B cell (primary cell): ENCODE results near the gene DHDH. TPM values are rescaled to one million over a fixed set of nuclear protein-coding genes. Genes with fewer than 3 reads are reported as not detected.

Source experiments
- ATAC-seq: fragments of 200-7000 bp; cut with Tn5 transposase; one replicate; pipeline ENCODE4 v1.10.0; 2021; ENCODE audit warnings: low read depth, mild to moderate bottlenecking, moderate number of reproducible peaks, moderate library complexity
- CTCF ChIA-PET: fragments of 350-600 bp; sonication (Branson Sonifier 250); formaldehyde crosslinking; loops from one replicate; lab custom pipeline; 2021; ENCODE audit warnings: antibody characterized with exemption, inconsistent platforms; lab: Charles Lee
- POLR2A ChIA-PET: fragments of 350-600 bp; sonication (Branson Sonifier 250); formaldehyde crosslinking; loops from one replicate; lab custom pipeline; 2021; ENCODE audit warnings: antibody characterized with exemption; lab: Charles Lee
- DNase-seq: peaks from one replicate; pipeline ENCODE4 v3.0.0; 2013
- H2AFZ ChIP-seq: 2 replicates; pipeline ENCODE4 v1.6.1; 2012; ENCODE audit warnings: mild to moderate bottlenecking, low read depth, low read length; ENCODE audit not compliant: insufficient read depth, poor library complexity, severe bottlenecking
- H3K27ac ChIP-seq, 2 donors: 1 replicate in 1 of 2; 2 replicates in 1 of 2; pipeline ENCODE4 v1.5.1; 2012 to 2013; ENCODE audit warnings: low read length in 2 of 2, mild to moderate bottlenecking in 2 of 2, moderate library complexity in 1 of 2
- H3K27me3 ChIP-seq, 4 experiments: fragments of 200-600 bp in 1 of 4; sonication (generic) in 1 of 4; replicated peaks in 1 of 4; 1 replicate in 2 of 4; 2 replicates in 2 of 4; pipeline versions ENCODE4 v1.6.1 to v1.7.0; 2013 to 2016; ENCODE audit warnings: low read length in 3 of 4, mild to moderate bottlenecking in 2 of 4, mixed read lengths in 1 of 4, moderate library complexity in 1 of 4; ENCODE audit not compliant: insufficient read depth in 4 of 4, control insufficient read depth in 3 of 4; ENCODE audit errors: control extremely low read depth in 1 of 4
- H3K36me3 ChIP-seq, 2 experiments: replicated peaks in 1 of 2; 1 replicate in 1 of 2; 2 replicates in 1 of 2; pipeline versions ENCODE4 v1.6.1 to v1.7.1; 2013; ENCODE audit warnings: low read length in 1 of 2; ENCODE audit not compliant: insufficient read depth in 2 of 2, control insufficient read depth in 1 of 2; ENCODE audit errors: control extremely low read depth in 1 of 2, extremely low read depth in 1 of 2
- H3K4me1 ChIP-seq, 2 donors: fragments of 200-600 bp in 1 of 2; sonication (generic) in 1 of 2; 1 replicate in 1 of 2; 2 replicates in 1 of 2; pipeline versions ENCODE4 v1.5.1 to v1.6.1; 2013 to 2017; ENCODE audit warnings: low read length in 2 of 2; ENCODE audit not compliant: control insufficient read depth in 2 of 2, insufficient read depth in 2 of 2
- H3K4me2 ChIP-seq: replicated peaks from 2 replicates; pipeline ENCODE3; 2012; ENCODE audit warnings: mild to moderate bottlenecking, low read depth, low read length; ENCODE audit not compliant: poor library complexity, severe bottlenecking
- H3K4me3 ChIP-seq, 5 experiments: fragments of 200-600 bp in 1 of 5; sonication (generic) in 1 of 5; 1 replicate in 3 of 5; 2 replicates in 2 of 5; pipeline versions ENCODE4 v1.5.1 to v1.7.0; 2011 to 2016; ENCODE audit warnings: low read length in 4 of 5, mild to moderate bottlenecking in 4 of 5, low read depth in 2 of 5, control low read depth in 1 of 5, moderate library complexity in 1 of 5; ENCODE audit not compliant: insufficient read depth in 1 of 5; ENCODE audit errors: control extremely low read depth in 1 of 5, extremely low read depth in 1 of 5
- H3K79me2 ChIP-seq: fragments of 200-600 bp; sonication (generic); one replicate; pipeline ENCODE4 v1.6.0; 2016; ENCODE audit warnings: low read length; ENCODE audit not compliant: control insufficient read depth, insufficient read depth
- H3K9ac ChIP-seq: fragments of 200-600 bp; sonication (generic); 2 replicates; pipeline ENCODE4 v1.6.1; 2017; ENCODE audit warnings: mild to moderate bottlenecking, low read length, moderate library complexity
- H3K9me3 ChIP-seq, 3 donors: one replicate each; pipeline versions ENCODE4 v1.6.1 to v1.7.1; 2013; ENCODE audit warnings: low read length in 2 of 3; ENCODE audit not compliant: control insufficient read depth in 2 of 3, insufficient read depth in 1 of 3; ENCODE audit errors: control extremely low read depth in 1 of 3
- H4K20me1 ChIP-seq: 2 replicates; pipeline ENCODE4 v1.6.0; 2012; ENCODE audit warnings: mild to moderate bottlenecking, low read length; ENCODE audit not compliant: insufficient read depth, control insufficient read depth, poor library complexity, severe bottlenecking
- H3K27ac Mint-ChIP-seq: one replicate; pipeline ENCODE4 v1.8.0; 2021; ENCODE audit warnings: mixed read lengths
- H3K27me3 Mint-ChIP-seq: one replicate; pipeline ENCODE4 v1.8.0; 2021; ENCODE audit warnings: mixed read lengths
- H3K4me1 Mint-ChIP-seq: one replicate; pipeline ENCODE4 v1.8.0; 2021; ENCODE audit warnings: mixed read lengths
- H3K4me3 Mint-ChIP-seq: one replicate; pipeline ENCODE4 v1.8.0; 2021; ENCODE audit warnings: mixed read lengths
- H3K9me3 Mint-ChIP-seq: one replicate; pipeline ENCODE4 v1.8.0; 2022; ENCODE audit warnings: mixed read lengths; ENCODE audit not compliant: insufficient read depth
- CTCF ChIP-seq: fragments of 200-600 bp; IDR thresholded peaks from one replicate; pipeline ENCODE4 v1.8.0; 2022; ENCODE audit warnings: antibody characterized with exemption, mild to moderate bottlenecking
- EZH2 ChIP-seq: IDR thresholded peaks from 2 replicates; pipeline ENCODE4 v1.6.1; 2012; ENCODE audit warnings: borderline replicate concordance, low read depth, mild to moderate bottlenecking, moderate library complexity, low read length; ENCODE audit not compliant: insufficient read depth, poor library complexity, severe bottlenecking
- WGBS: methylation state at CpG from one replicate; pipeline ENCODE4 v1.1.5; 2013; ENCODE audit warnings: missing lambda C conversion rate; ENCODE audit not compliant: insufficient coverage; 5-methylcytosine and 5-hydroxymethylcytosine counted together
- intact Hi-C: fragments of 100-400 bp; cut with micrococcal nuclease; formaldehyde crosslinking; loops from one replicate; pipeline ENCODE4 v1.10.0; 2022
- polyA plus RNA-seq: library from polyadenylated mRNA; depleted of rRNA; stranded (reverse); fragments of >200 nt; gene quantifications from 2 replicates; pipeline ENCODE4 v1.2.3, GENCODE V29; 2012
- total RNA-seq, 2 donors: library from RNA; stranded (reverse); fragments of 120-200 nt in 1 of 2; gene quantifications; 1 replicate in 1 of 2; 2 replicates in 1 of 2; pipeline versions ENCODE4 v1.2.3 to v1.2.4, GENCODE V29; 2013 to 2022

The DHDH gene
- total and polyA plus RNA-seq, 2 donors (not counting 1 experiment from before 2014, with no cell fraction given), result 0.64 to 0.82 TPM

GRCh38 chr19:48992581-48993174 is 59.2 kb downstream of the DHDH start:
- peak overlapping the region; percentile 94 for H3K4me3 Mint-ChIP-seq
- Histone ChIP-seq H3K36me3 (peaks cover 0 to 7% of the 10 kb centered on the region in 2 experiments), H3K4me3 (peak overlapping the region; percentile 61 to 94 (median 79)), H3K79me2 (peaks cover 62% of the 10 kb centered on the region), H3K27me3 (no peaks in the 10 kb centered on the region), H3K4me2 (peak overlapping the region; percentile 99), H3K9me3 (no peaks in the 10 kb centered on the region), H3K9ac (peak overlapping the region; percentile 94), H3K27ac (peak overlapping the region; percentile 49 to 70), H2AFZ (peak overlapping the region; percentile 94), H4K20me1 (peaks cover 8% of the 10 kb centered on the region), H3K4me1 (peaks cover 15 to 27% of the 10 kb centered on the region in 2 donors)
- CTCF ChIA-PET, result interaction anchor here (0.5 to 3.4 kb wide), 29 partner anchors 8 to 574 kb away, joined by 3 to 17 read pairs (median 4); partner anchors contain the start of genes DHDH, FTL, HSD17B14 and LIN7B
- no peaks in the 10 kb centered on the region for H3K27me3 Mint-ChIP-seq
- DNase-seq (no peak), ATAC-seq (no peak)
- intact Hi-C loops, result loop anchor here (1.0 to 10.0 kb wide), 9 partner anchors 14 to 216 kb away; partner anchors contain the start of genes C19orf73, FTL, LIN7B and NUCB1
- POLR2A ChIA-PET, result interaction anchor here (0.6 to 1.4 kb wide), 14 partner anchors 9 to 1386 kb away, joined by 3 to 17 read pairs (median 4); partner anchors contain the start of genes BAX, CA11, FTL and HSD17B14
- peak overlapping the region; percentile 92 for H3K27ac Mint-ChIP-seq
- no peak for TF ChIP-seq EZH2
- TF ChIP-seq CTCF, result no peak
- under 1% methylated on average over 17 of the region's 20 CpGs for WGBS
- H3K9me3 Mint-ChIP-seq, result no peaks in the 10 kb centered on the region
- H3K4me1 Mint-ChIP-seq, result peaks cover 37% of the 10 kb centered on the region
